ENCODE measurements around the gene BNC2.

GRCh38 chr9:16671591-16672137 lies 198.8 kb downstream of the BNC2 start:
- TF ChIP-seq TAF1 (IDR thresholded peaks at IDR 0.05; ENCODE audit: low read depth), result no peak
- no peak for TF ChIP-seq RAD21 (IDR thresholded peaks at IDR 0.05; ENCODE audit: low read depth)
- no peak for TF ChIP-seq ZBTB7A (IDR thresholded peaks at IDR 0.05; ENCODE audit: low read depth)
- no peak for TF ChIP-seq EGR1 (IDR thresholded peaks at IDR 0.05)
- TF ChIP-seq EP300 (IDR thresholded peaks at IDR 0.05; ENCODE audit: borderline replicate concordance), result no peak
- TF ChIP-seq MAX (IDR thresholded peaks at IDR 0.05), result no peak
- no peak for TF ChIP-seq FOXM1 (IDR thresholded peaks at IDR 0.05; ENCODE audit: borderline replicate concordance, low read depth)
- no peak for TF ChIP-seq CEBPB (IDR thresholded peaks at IDR 0.05)
- TF ChIP-seq REST (IDR thresholded peaks at IDR 0.05; ENCODE audit: low read depth), result no peak
- no peak for TF ChIP-seq TEAD4 (IDR thresholded peaks at IDR 0.05)
- TF ChIP-seq USF1 (IDR thresholded peaks at IDR 0.05), result no peak
- no peak for TF ChIP-seq YY1 (IDR thresholded peaks at IDR 0.05; ENCODE audit: low read depth)

All from Ishikawa (cell line).